H1 (cell line): Measurements from ENCODE around the gene ITGA11. TPM values are rescaled to one million over a fixed set of nuclear protein-coding genes. Genes with fewer than 3 reads are reported as not detected.

ENCODE experiments used
- CTCF ChIA-PET: fragments of 300-600 bp; sonication (Branson Sonifier 250); formaldehyde crosslinking; loops from one replicate; lab custom pipeline; 2021; ENCODE audit not compliant: partially characterized antibody; lab: Charles Lee
- POLR2A ChIA-PET: fragments of 300-600 bp; sonication (Branson Sonifier 250); formaldehyde crosslinking; loops from one replicate; lab custom pipeline; 2021; ENCODE audit warnings: inconsistent platforms; ENCODE audit not compliant: partially characterized antibody; lab: Charles Lee
- DNase-seq, 2 experiments: peaks; one replicate each; pipeline versions ENCODE4 v3.0.0 to v3.0.0-alpha.2; 2010 to 2022; ENCODE audit warnings: low spot score in 2 of 2, low read depth in 1 of 2, mixed read lengths in 1 of 2
- FAIRE-seq: peaks from 2 replicates; lab custom pipeline; 2011; peaks lifted over from hg19 to GRCh38; lab: Jason Lieb, UNC
- H2AFZ ChIP-seq: 2 replicates; pipeline ENCODE4 v1.8.1; 2012; ENCODE audit warnings: low read length, inconsistent platforms
- H2AK5ac ChIP-seq: 2 replicates; pipeline ENCODE4 v1.6.1; 2013; ENCODE audit warnings: low read depth, low read length
- H2BK120ac ChIP-seq: replicated peaks from 2 replicates; pipeline ENCODE3; 2013; ENCODE audit warnings: low read depth, low read length, inconsistent platforms
- H2BK12ac ChIP-seq: 2 replicates; pipeline ENCODE4 v1.6.1; 2013; ENCODE audit warnings: low read depth, low read length
- H2BK15ac ChIP-seq: 2 replicates; pipeline ENCODE4 v1.6.1; 2013; ENCODE audit warnings: low read length
- H2BK20ac ChIP-seq: 2 replicates; pipeline ENCODE4 v1.6.1; 2013; ENCODE audit warnings: low read length
- H2BK5ac ChIP-seq: 2 replicates; pipeline ENCODE4 v1.6.1; 2013; ENCODE audit warnings: low read depth, low read length
- H3K14ac ChIP-seq: 2 replicates; pipeline ENCODE4 v1.6.1; 2013; ENCODE audit warnings: inconsistent platforms; ENCODE audit not compliant: insufficient read length
- H3K18ac ChIP-seq: 2 replicates; pipeline ENCODE4 v1.6.1; 2013; ENCODE audit warnings: low read length; ENCODE audit errors: extremely low read depth
- H3K23ac ChIP-seq: 2 replicates; pipeline ENCODE4 v1.6.1; 2013; ENCODE audit warnings: inconsistent platforms; ENCODE audit not compliant: insufficient read length
- H3K23me2 ChIP-seq: 2 replicates; pipeline ENCODE4 v1.6.1; 2013; ENCODE audit warnings: low read depth, low read length
- H3K27ac ChIP-seq: 2 replicates; pipeline ENCODE4 v1.6.1; 2011; ENCODE audit warnings: low read depth, low read length, inconsistent platforms
- H3K27me3 ChIP-seq, 4 experiments: replicated peaks in 1 of 4; 1 replicate in 1 of 4; 2 replicates in 3 of 4; pipeline versions ENCODE4 v1.6.1 to v1.8.1; 2011 to 2013; ENCODE audit warnings: low read length in 3 of 4, mild to moderate bottlenecking in 3 of 4, inconsistent platforms in 2 of 4, mixed read lengths in 2 of 4, moderate library complexity in 1 of 4; ENCODE audit not compliant: control insufficient read depth in 3 of 4, insufficient read depth in 3 of 4; ENCODE audit errors: extremely low read depth in 1 of 4
- H3K36me3 ChIP-seq, 4 experiments: 2 replicates each; pipeline versions ENCODE4 v1.6.1 to v1.8.1; 2011 to 2013; ENCODE audit warnings: mild to moderate bottlenecking in 4 of 4, low read length in 3 of 4, moderate library complexity in 2 of 4, control low read depth in 1 of 4, inconsistent platforms in 1 of 4; ENCODE audit not compliant: insufficient read depth in 4 of 4, control insufficient read depth in 2 of 4
- H3K4ac ChIP-seq: replicated peaks from 2 replicates; pipeline ENCODE3; 2013; ENCODE audit warnings: low read length, low read depth, mixed read lengths, inconsistent platforms; ENCODE audit not compliant: insufficient read length
- H3K4me1 ChIP-seq, 4 experiments: replicated peaks in 1 of 4; 1 replicate in 1 of 4; 2 replicates in 3 of 4; pipeline versions ENCODE4 v1.6.1 to v1.8.1; 2011 to 2013; ENCODE audit warnings: low read length in 3 of 4, inconsistent platforms in 2 of 4, mixed read lengths in 1 of 4; ENCODE audit not compliant: insufficient read depth in 4 of 4, control insufficient read depth in 3 of 4
- H3K4me2 ChIP-seq, 2 experiments: 2 replicates each; pipeline versions ENCODE4 v1.6.1 to v1.8.1; 2011 to 2013; ENCODE audit warnings: low read depth in 2 of 2, low read length in 2 of 2, control low read depth in 1 of 2, inconsistent platforms in 1 of 2, mild to moderate bottlenecking in 1 of 2; ENCODE audit not compliant: insufficient read depth in 1 of 2
- H3K4me3 ChIP-seq, 4 experiments: fragments of 200-600, 300-600 bp in 1 of 4; sonication (generic), shearing (Covaris generic), sonication (Bioruptor Twin) in 1 of 4; 2 replicates each; pipeline versions ENCODE4 v1.5.1 to v1.8.1; 2011 to 2016; ENCODE audit warnings: low read length in 4 of 4, low read depth in 3 of 4, control low read depth in 2 of 4, inconsistent platforms in 2 of 4, mild to moderate bottlenecking in 2 of 4, mixed read lengths in 1 of 4, moderate library complexity in 1 of 4; ENCODE audit not compliant: insufficient read depth in 2 of 4; ENCODE audit errors: extremely low read depth in 1 of 4
- H3K56ac ChIP-seq: replicated peaks from 2 replicates; pipeline ENCODE3; 2013; ENCODE audit warnings: low read depth, mild to moderate bottlenecking, mixed read lengths, low read length, inconsistent platforms; ENCODE audit not compliant: insufficient read length
- H3K79me1 ChIP-seq: 2 replicates; pipeline ENCODE4 v1.6.1; 2013; ENCODE audit warnings: low read depth, low read length, control low read depth
- H3K79me2 ChIP-seq, 2 experiments: 2 replicates each; pipeline versions ENCODE4 v1.6.1 to v1.8.1; 2012 to 2013; ENCODE audit warnings: low read length in 2 of 2, mild to moderate bottlenecking in 2 of 2, inconsistent platforms in 1 of 2; ENCODE audit not compliant: insufficient read depth in 2 of 2, control insufficient read depth in 1 of 2
- H3K9ac ChIP-seq, 4 experiments: replicated peaks in 1 of 4; 1 replicate in 1 of 4; 2 replicates in 3 of 4; pipeline versions ENCODE4 v1.6.1 to v1.8.1; 2011 to 2013; ENCODE audit warnings: low read depth in 3 of 4, low read length in 3 of 4, control low read depth in 2 of 4, mild to moderate bottlenecking in 2 of 4, moderate library complexity in 2 of 4, inconsistent platforms in 1 of 4; ENCODE audit errors: extremely low read depth in 1 of 4
- H3K9me3 ChIP-seq, 2 experiments: 2 replicates each; pipeline versions ENCODE4 v1.6.1 to v1.8.1; 2012 to 2013; ENCODE audit warnings: mild to moderate bottlenecking in 2 of 2, moderate library complexity in 2 of 2, control low read depth in 1 of 2, inconsistent platforms in 1 of 2, low read depth in 1 of 2, low read length in 1 of 2, mixed read lengths in 1 of 2; ENCODE audit not compliant: insufficient read depth in 2 of 2
- H4K20me1 ChIP-seq, 2 experiments: replicated peaks in 1 of 2; 2 replicates each; pipeline versions ENCODE3 to v1.8.1; 2011 to 2013; ENCODE audit warnings: inconsistent platforms in 2 of 2, low read length in 2 of 2, mild to moderate bottlenecking in 1 of 2; ENCODE audit not compliant: insufficient read depth in 2 of 2, control insufficient read depth in 1 of 2
- H4K5ac ChIP-seq: 2 replicates; pipeline ENCODE4 v1.6.1; 2013; ENCODE audit warnings: low read length, low read depth, mixed read lengths, inconsistent platforms; ENCODE audit not compliant: insufficient read length
- H4K8ac ChIP-seq: 2 replicates; pipeline ENCODE4 v1.8.0; 2013; ENCODE audit warnings: mild to moderate bottlenecking, moderate library complexity, low read length, inconsistent platforms; ENCODE audit not compliant: insufficient read depth; ENCODE audit errors: extremely low read depth
- H4K91ac ChIP-seq: replicated peaks from 2 replicates; pipeline ENCODE3; 2013; ENCODE audit warnings: low read length, mixed read lengths, inconsistent platforms; ENCODE audit not compliant: insufficient read length
- CBX5 ChIP-seq: fragments of 300-800, 300-1000 bp; sonication (generic); IDR thresholded peaks from 2 replicates; pipeline ENCODE4 v1.7.1; 2016; ENCODE audit warnings: antibody characterized with exemption, low read length, low read depth
- CEBPB ChIP-seq: IDR thresholded peaks from 2 replicates; pipeline ENCODE4 v1.6.1; 2012; ENCODE audit warnings: low read depth, low read length
- CTCF ChIP-seq, 3 experiments: IDR thresholded peaks; 1 replicate in 2 of 3; 2 replicates in 1 of 3; pipeline versions ENCODE4 v1.5.1 to v1.6.1; 2011; ENCODE audit warnings: low read length in 3 of 3, mild to moderate bottlenecking in 3 of 3, inconsistent platforms in 2 of 3, low read depth in 1 of 3, moderate library complexity in 1 of 3; ENCODE audit not compliant: insufficient read depth in 1 of 3; ENCODE audit errors: control extremely low read depth in 1 of 3
- SIN3A ChIP-seq, 2 experiments: IDR thresholded peaks in 1 of 2; conservative IDR thresholded peaks in 1 of 2; 2 replicates each; pipeline ENCODE4 v1.6.1; 2011 to 2012; ENCODE audit warnings: low read length in 2 of 2, improper control_type of control experiment in 1 of 2, low read depth in 1 of 2, mild to moderate bottlenecking in 1 of 2
- TCF12 ChIP-seq: IDR thresholded peaks from 2 replicates; pipeline ENCODE4 v1.6.1; 2011; ENCODE audit warnings: low read depth, mild to moderate bottlenecking, low read length
- ZNF274 ChIP-seq: IDR thresholded peaks from 2 replicates; pipeline ENCODE4 v1.7.0; 2012; ENCODE audit warnings: low read length, borderline replicate concordance; ENCODE audit errors: extremely low read depth
- WGBS, 2 experiments: shearing (Covaris generic) in 1 of 2; methylation state at CpG; one replicate each; pipeline versions ENCODE4 v1.1.6 to v1.1.7; 2013 to 2015; ENCODE audit warnings: low lambda C conversion rate in 2 of 2, mixed read lengths in 2 of 2, inconsistent platforms in 1 of 2, low coverage in 1 of 2, missing lambda C conversion rate in 1 of 2; ENCODE audit not compliant: insufficient replicate concordance in 2 of 2, insufficient coverage in 1 of 2, insufficient read length in 1 of 2; ENCODE audit errors: extremely low coverage in 1 of 2, missing lambda C conversion rate in 1 of 2; 5-methylcytosine and 5-hydroxymethylcytosine counted together
- polyA plus RNA-seq, 7 experiments: library from polyadenylated mRNA; depleted of rRNA in 3 of 7; stranded (reverse) in 5 of 7; unstranded in 2 of 7; fragments of >200 nt in 5 of 7; fragments of 200-250 nt in 2 of 7; gene quantifications; 1 replicate in 5 of 7; 2 replicates in 1 of 7; 4 replicates in 1 of 7; pipeline versions ENCODE4 v1.2.1 to v1.2.3, GENCODE V29; 2011 to 2013; ENCODE audit warnings: missing spikeins in 2 of 7, mixed read lengths in 2 of 7
- total RNA-seq: library from RNA; stranded (reverse); fragmentation: NEBNext Ultra II Directional; extraction: Animal tissue kit (Norgen Biotek cat#: 25700); gene quantifications from 2 replicates; pipeline ENCODE4 v1.2.1, GENCODE V29; 2021

Gene ITGA11
- total and polyA plus RNA-seq, 2 of the 8 experiments (the other 6 are each of a cell fraction or from before 2014, with no cell fraction given), result 0.05 to 0.06 TPM

GRCh38 chr15:68364028-68364659, 67.8 kb downstream of the ITGA11 start:
- no peak overlapping the region for H3K4me2 ChIP-seq
- 87% methylated on average over 7 of the region's 7 CpGs; no CpG with 5 or more reads in 1 of the 2 experiments for WGBS, 2 experiments
- no peak overlapping the region for H3K4me3 ChIP-seq
- FAIRE-seq (no peak), DNase-seq (no peak)
- H2BK5ac ChIP-seq, result no peak overlapping the region
- no peak overlapping the region for H3K18ac ChIP-seq
- H3K36me3 ChIP-seq, result no peaks in the 10 kb centered on the region
- CTCF ChIA-PET, result interaction anchor here (1.2 to 3.0 kb wide), 7 partner anchors 11 to 57 kb away, joined by 3 to 24 read pairs (median 11); no protein-coding TSS in a partner anchor
- H3K27ac ChIP-seq, result no peak overlapping the region
- no peaks in the 10 kb centered on the region for H3K9me3 ChIP-seq
- H3K56ac ChIP-seq, result no peak overlapping the region
- no peak overlapping the region for H2BK15ac ChIP-seq
- no peak overlapping the region for H2AFZ ChIP-seq
- no peak for TF ChIP-seq TCF12
- no peak for TF ChIP-seq CEBPB
- TF ChIP-seq CBX5, result no peak
- TF ChIP-seq CTCF (IDR thresholded peaks at IDR 0.05; ENCODE audit: control extremely low read depth in 1 of 3, insufficient read depth in 1 of 3, low read depth in 1 of 3, low read length in 3 of 3), result no peak
- no peak for TF ChIP-seq ZNF274
- no peak for TF ChIP-seq SIN3A (conservative IDR thresholded peaks at IDR 0.05 in 1 of 2, IDR thresholded peaks at IDR 0.05 in 1 of 2; ENCODE audit: low read depth in 1 of 2, low read length in 2 of 2)
- TF ChIP-seq, all 59 proteins: peak for 0
- H3K23ac ChIP-seq, result no peak overlapping the region
- no peaks in the 10 kb centered on the region for H3K27me3 ChIP-seq
- H2BK120ac ChIP-seq, result no peak overlapping the region
- H3K79me2 ChIP-seq, result no peaks in the 10 kb centered on the region
- H3K4me1 ChIP-seq, result no peaks in the 10 kb centered on the region; a peak in 1 of 7 replicates
- H4K5ac ChIP-seq, result no peak overlapping the region
- H4K8ac ChIP-seq, result no peak overlapping the region
- H4K20me1 ChIP-seq, result no peaks in the 10 kb centered on the region
- no peak overlapping the region for H3K4ac ChIP-seq
- no peak overlapping the region for H4K91ac ChIP-seq
- POLR2A ChIA-PET, result no interaction called here
- no peak overlapping the region for H2BK12ac ChIP-seq
- no peak overlapping the region for H2BK20ac ChIP-seq
- no peak overlapping the region for H3K14ac ChIP-seq
- no peak overlapping the region for H3K9ac ChIP-seq
- peaks cover 9% of the 10 kb centered on the region; the same call in 1 of the 2 replicates for H3K23me2 ChIP-seq
- H3K79me1 ChIP-seq, result no peaks in the 10 kb centered on the region
- no peak overlapping the region for H2AK5ac ChIP-seq
